SU-DHL-6 (cell line): ENCODE data around the gene NTM.

ENCODE experiments used
- H2AFZ ChIP-seq: fragments of 200-600 bp; sonication (generic); 2 replicates; pipeline ENCODE4 v1.6.1; 2014; ENCODE audit warnings: low read depth, mild to moderate bottlenecking, moderate library complexity, mixed read lengths, antibody characterized with exemption, low read length; ENCODE audit not compliant: severe bottlenecking
- H3F3A ChIP-seq: fragments of 200-600 bp; shearing (Covaris generic); 2 replicates; pipeline ENCODE4 v1.6.0; 2016; ENCODE audit warnings: antibody characterized with exemption, mild to moderate bottlenecking; ENCODE audit not compliant: insufficient read depth
- H3K27ac ChIP-seq: fragments of 200-600 bp; sonication (generic); 2 replicates; pipeline ENCODE4 v1.5.1; 2016; ENCODE audit warnings: low read depth, mild to moderate bottlenecking, low read length, moderate library complexity, mixed read lengths
- H3K27me3 ChIP-seq: fragments of 200-600 bp; sonication (generic), shearing (Covaris generic); 2 replicates; pipeline ENCODE4 v1.6.0; 2014; ENCODE audit warnings: mild to moderate bottlenecking, low read length
- H3K36me3 ChIP-seq: fragments of 200-600 bp; sonication (generic); 2 replicates; pipeline ENCODE4 v1.6.1; 2014; ENCODE audit warnings: mild to moderate bottlenecking, low read length, mixed read lengths
- H3K4me2 ChIP-seq: fragments of 300-600, 200-600 bp; shearing (Covaris generic), sonication (generic); 2 replicates; pipeline ENCODE4 v1.6.0; 2014; ENCODE audit warnings: low read length, low read depth, mild to moderate bottlenecking; ENCODE audit not compliant: poor library complexity, severe bottlenecking
- H3K4me3 ChIP-seq: fragments of 200-600 bp; sonication (generic); 2 replicates; pipeline ENCODE4 v1.5.1; 2014; ENCODE audit warnings: antibody characterized with exemption, low read length, mild to moderate bottlenecking, mixed read lengths; ENCODE audit not compliant: insufficient read depth, poor library complexity, severe bottlenecking
- H3K79me2 ChIP-seq: fragments of 200-600 bp; sonication (generic); 2 replicates; pipeline ENCODE4 v1.6.1; 2014; ENCODE audit warnings: mild to moderate bottlenecking, low read length, moderate library complexity; ENCODE audit not compliant: insufficient read depth
- H3K9ac ChIP-seq: fragments of 200-600 bp; sonication (generic); 2 replicates; pipeline ENCODE4 v1.7.0; 2014; ENCODE audit warnings: mild to moderate bottlenecking, low read length
- H3K9me2 ChIP-seq: fragments of 200-600 bp; sonication (generic); replicated peaks from 2 replicates; pipeline ENCODE4 v1.6.1; 2014; ENCODE audit warnings: low read length; ENCODE audit not compliant: insufficient read depth
- H3K9me3 ChIP-seq: fragments of 200-600 bp; sonication (generic); 2 replicates; pipeline ENCODE4 v1.6.1; 2014; ENCODE audit warnings: low read length, mixed read lengths; ENCODE audit not compliant: insufficient read depth
- H4K20me1 ChIP-seq: fragments of 200-600 bp; sonication (generic); 2 replicates; pipeline ENCODE4 v1.6.1; 2014; ENCODE audit warnings: low read depth, mild to moderate bottlenecking, antibody characterized with exemption, low read length, moderate library complexity, mixed read lengths
- EZH2phosphoT487 ChIP-seq: fragments of 200-600 bp; sonication (generic), shearing (Covaris generic); conservative IDR thresholded peaks from 2 replicates; pipeline ENCODE4 v1.6.1; 2018; ENCODE audit warnings: mild to moderate bottlenecking, antibody characterized with exemption, low read length, moderate library complexity, mixed read lengths
- TF ChIP-seq, protein P1 (sequence below): fragments of 200-600 bp; sonication (generic); IDR thresholded peaks from one replicate; pipeline ENCODE4 v1.5.1; 2017; ENCODE audit warnings: antibody characterized with exemption, mild to moderate bottlenecking, low read length, moderate library complexity; ENCODE audit not compliant: insufficient read depth, poor library complexity, severe bottlenecking

Gene NTM

GRCh38 chr11:131629925-131630540, 259.6 kb downstream of the NTM start:
- Histone ChIP-seq H3K4me2 (no peak overlapping the region), H3K27me3 (no peaks in the 10 kb centered on the region), H3K79me2 (no peaks in the 10 kb centered on the region), H3K9ac (no peak overlapping the region), H3K9me3 (no peaks in the 10 kb centered on the region), H3F3A (no peaks in the 10 kb centered on the region), H3K9me2 (no peaks in the 10 kb centered on the region), H3K4me3 (no peak overlapping the region), H2AFZ (no peak overlapping the region), H3K36me3 (no peaks in the 10 kb centered on the region), H3K27ac (no peak overlapping the region), H4K20me1 (no peaks in the 10 kb centered on the region)
- TF ChIP-seq, protein P1, sequence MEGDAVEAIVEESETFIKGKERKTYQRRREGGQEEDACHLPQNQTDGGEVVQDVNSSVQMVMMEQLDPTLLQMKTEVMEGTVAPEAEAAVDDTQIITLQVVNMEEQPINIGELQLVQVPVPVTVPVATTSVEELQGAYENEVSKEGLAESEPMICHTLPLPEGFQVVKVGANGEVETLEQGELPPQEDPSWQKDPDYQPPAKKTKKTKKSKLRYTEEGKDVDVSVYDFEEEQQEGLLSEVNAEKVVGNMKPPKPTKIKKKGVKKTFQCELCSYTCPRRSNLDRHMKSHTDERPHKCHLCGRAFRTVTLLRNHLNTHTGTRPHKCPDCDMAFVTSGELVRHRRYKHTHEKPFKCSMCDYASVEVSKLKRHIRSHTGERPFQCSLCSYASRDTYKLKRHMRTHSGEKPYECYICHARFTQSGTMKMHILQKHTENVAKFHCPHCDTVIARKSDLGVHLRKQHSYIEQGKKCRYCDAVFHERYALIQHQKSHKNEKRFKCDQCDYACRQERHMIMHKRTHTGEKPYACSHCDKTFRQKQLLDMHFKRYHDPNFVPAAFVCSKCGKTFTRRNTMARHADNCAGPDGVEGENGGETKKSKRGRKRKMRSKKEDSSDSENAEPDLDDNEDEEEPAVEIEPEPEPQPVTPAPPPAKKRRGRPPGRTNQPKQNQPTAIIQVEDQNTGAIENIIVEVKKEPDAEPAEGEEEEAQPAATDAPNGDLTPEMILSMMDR = no peak

- Histone ChIP-seq H3F3A (no peaks in the 10 kb centered on the region), H4K20me1 (no peaks in the 10 kb centered on the region), H3K9ac (no peak overlapping the region), H3K9me3 (no peaks in the 10 kb centered on the region), H3K27me3 (no peaks in the 10 kb centered on the region), H3K4me3 (no peak overlapping the region), H3K9me2 (no peaks in the 10 kb centered on the region), H2AFZ (no peak overlapping the region), H3K27ac (no peak overlapping the region), H3K36me3 (no peaks in the 10 kb centered on the region), H3K79me2 (no peaks in the 10 kb centered on the region), H3K4me2 (no peak overlapping the region)
- TF ChIP-seq, protein P1 = no peak
- no peak for TF ChIP-seq EZH2phosphoT487
Measured at GRCh38 chr11:131632971-131633370, 262.6 kb downstream of the NTM start.

- H3K27ac ChIP-seq = no peak overlapping the region
- no peak for TF ChIP-seq EZH2phosphoT487
- TF ChIP-seq, protein P1 = no peak
- no peak overlapping the region for H3K4me3 ChIP-seq
- H3K79me2 ChIP-seq = no peaks in the 10 kb centered on the region
- no peak overlapping the region for H3K9ac ChIP-seq
- H3K9me2 ChIP-seq = no peaks in the 10 kb centered on the region
- no peaks in the 10 kb centered on the region for H4K20me1 ChIP-seq
- H3K36me3 ChIP-seq = no peaks in the 10 kb centered on the region
- H2AFZ ChIP-seq = no peak overlapping the region
- H3K9me3 ChIP-seq = no peaks in the 10 kb centered on the region
- H3K27me3 ChIP-seq = no peaks in the 10 kb centered on the region
- H3F3A ChIP-seq = no peaks in the 10 kb centered on the region
- H3K4me2 ChIP-seq = no peak overlapping the region
Measured at GRCh38 chr11:131633921-131634715, 263.7 kb downstream of the NTM start.
